Neural cell (in vitro differentiated cells): ENCODE data around the gene MEF2D. TPM values are rescaled to one million over a fixed set of nuclear protein-coding genes. Genes with fewer than 3 reads are reported as not detected.

Experiments used
- H2AFZ ChIP-seq: fragments of 200-600, 300-800 bp; sonication (generic), shearing (Covaris generic); 2 replicates; pipeline ENCODE4 v1.6.0; 2014; ENCODE audit warnings: low read depth, mild to moderate bottlenecking, antibody characterized with exemption, low read length, moderate library complexity
- H3F3A ChIP-seq: fragments of 200-600 bp; shearing (Covaris generic); 2 replicates; pipeline ENCODE4 v1.6.1; 2016; ENCODE audit warnings: mild to moderate bottlenecking, moderate library complexity, mixed read lengths, antibody characterized with exemption, low read length; ENCODE audit not compliant: insufficient read depth, poor library complexity, severe bottlenecking
- H3K27ac ChIP-seq: fragments of 200-600, 300-800 bp; sonication (generic), shearing (Covaris generic); 2 replicates; pipeline ENCODE4 v1.5.1; 2014; ENCODE audit warnings: mild to moderate bottlenecking, low read length, moderate library complexity
- H3K27me3 ChIP-seq: fragments of 300-800, 200-600 bp; sonication (generic), shearing (Covaris generic); 2 replicates; pipeline ENCODE4 v1.6.0; 2014; ENCODE audit warnings: mild to moderate bottlenecking, low read depth, low read length, moderate library complexity; ENCODE audit not compliant: insufficient read depth
- H3K36me3 ChIP-seq: fragments of 300-800, 200-600 bp; sonication (generic), shearing (Covaris generic); 2 replicates; pipeline ENCODE4 v1.5.1; 2014; ENCODE audit warnings: mild to moderate bottlenecking, antibody characterized with exemption, low read length, moderate library complexity; ENCODE audit not compliant: insufficient read depth
- H3K4me2 ChIP-seq: fragments of 300-800, 200-600 bp; sonication (generic), shearing (Covaris generic); 2 replicates; pipeline ENCODE4 v1.6.0; 2014; ENCODE audit warnings: mild to moderate bottlenecking, low read length
- H3K4me3 ChIP-seq: fragments of 300-800, 200-600 bp; sonication (generic), shearing (Covaris generic); 2 replicates; pipeline ENCODE4 v1.5.1; 2014; ENCODE audit warnings: mild to moderate bottlenecking, low read length, moderate library complexity
- H3K79me2 ChIP-seq: fragments of 200-600 bp; shearing (Covaris generic); replicated peaks from 2 replicates; pipeline ENCODE4 v1.6.0; 2014; ENCODE audit warnings: mild to moderate bottlenecking, low read length, moderate library complexity; ENCODE audit not compliant: insufficient read depth
- H3K9ac ChIP-seq: fragments of 300-800, 200-600 bp; sonication (generic), shearing (Covaris generic); 2 replicates; pipeline ENCODE4 v1.6.1; 2016; ENCODE audit warnings: mild to moderate bottlenecking, low read length, mixed read lengths
- H3K9me2 ChIP-seq: fragments of 200-600 bp; shearing (Covaris generic); 2 replicates; pipeline ENCODE4 v1.6.1; 2016; ENCODE audit warnings: mild to moderate bottlenecking, low read length, mixed read lengths; ENCODE audit not compliant: insufficient read depth
- H3K9me3 ChIP-seq: fragments of 200-600, 300-800 bp; sonication (generic), shearing (Covaris generic); 2 replicates; pipeline ENCODE4 v1.6.1; 2016; ENCODE audit warnings: mild to moderate bottlenecking, mixed run types, low read length, moderate library complexity, mixed read lengths
- H4K20me1 ChIP-seq: fragments of 200-600 bp; shearing (Covaris generic); 2 replicates; pipeline ENCODE4 v1.6.1; 2016; ENCODE audit warnings: mild to moderate bottlenecking, mixed run types; ENCODE audit not compliant: insufficient read depth
- CTCF ChIP-seq: fragments of 450-650 bp; IDR thresholded peaks from 2 replicates; pipeline ENCODE4 v1.5.1; 2014; ENCODE audit warnings: antibody characterized with exemption, mild to moderate bottlenecking, moderate library complexity; ENCODE audit not compliant: poor library complexity, severe bottlenecking
- EP300 ChIP-seq: fragments of 450-650 bp; conservative IDR thresholded peaks from 2 replicates; pipeline ENCODE4 v1.6.1; 2014; ENCODE audit warnings: antibody characterized with exemption, mild to moderate bottlenecking, moderate library complexity; ENCODE audit not compliant: poor library complexity, severe bottlenecking
- EZH2 ChIP-seq: fragments of 200-600, 300-800 bp; shearing (Covaris generic), sonication (generic); IDR thresholded peaks from 2 replicates; pipeline ENCODE4 v1.6.1; 2014; ENCODE audit warnings: antibody characterized with exemption, low read length, borderline replicate concordance, mild to moderate bottlenecking; ENCODE audit not compliant: insufficient read depth, poor library complexity, severe bottlenecking
- POLR2AphosphoS5 ChIP-seq: IDR thresholded peaks from 2 replicates; pipeline ENCODE4 v1.6.1; 2012
- RAD21 ChIP-seq: fragments of 450-650 bp; conservative IDR thresholded peaks from 2 replicates; pipeline ENCODE4 v1.6.1; 2014; ENCODE audit warnings: antibody characterized with exemption, mild to moderate bottlenecking, moderate library complexity
- REST ChIP-seq: IDR thresholded peaks from 2 replicates; pipeline ENCODE4 v1.6.1; 2012; ENCODE audit warnings: borderline replicate concordance
- SMC3 ChIP-seq: fragments of 450-650 bp; conservative IDR thresholded peaks from 2 replicates; pipeline ENCODE4 v1.6.1; 2014; ENCODE audit warnings: antibody characterized with exemption, mild to moderate bottlenecking, moderate library complexity; ENCODE audit not compliant: poor library complexity
- TAF1 ChIP-seq: IDR thresholded peaks from 2 replicates; pipeline ENCODE4 v1.6.1; 2012; ENCODE audit warnings: low read depth
- polyA plus RNA-seq: library from polyadenylated mRNA; depleted of rRNA; stranded (reverse); fragments of >200 nt; gene quantifications from 2 replicates; pipeline ENCODE4 v1.2.3, GENCODE V29; 2014

The MEF2D gene
- polyA plus RNA-seq, 1 donor from 2014 or later = 4.7 TPM

DNA sequence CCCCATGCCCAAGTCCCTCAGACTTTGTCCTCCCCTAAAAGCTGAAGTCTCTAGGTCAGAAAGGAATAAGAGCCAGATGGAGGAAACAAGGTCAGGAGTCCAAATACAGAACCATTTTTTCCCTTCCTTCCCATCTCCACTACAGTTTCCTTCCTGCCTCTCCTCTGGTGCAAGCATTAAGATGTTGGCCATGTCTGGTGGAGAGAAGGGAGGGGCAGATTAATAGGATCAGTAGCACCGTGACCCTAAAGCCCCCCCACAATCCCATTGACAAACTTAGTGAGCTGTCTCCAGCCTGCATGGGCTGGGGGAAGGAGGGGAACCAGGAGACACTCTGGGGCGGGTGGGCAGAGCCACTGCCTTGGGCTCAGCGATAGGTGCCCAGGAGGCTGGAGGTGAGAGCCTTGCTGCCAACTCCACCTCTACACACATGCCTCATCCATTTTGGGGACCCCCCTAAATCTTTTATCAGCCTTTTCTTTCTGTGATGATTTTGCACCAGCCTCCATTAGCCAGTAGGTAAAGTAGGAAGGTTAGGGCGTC lies 71.8 kb downstream of the MEF2D start:
- H3K79me2 ChIP-seq = no peaks in the 10 kb centered on the region
- TF ChIP-seq SMC3 (no peak), RAD21 (no peak), REST (no peak)
- H3K9me2 ChIP-seq = no peaks in the 10 kb centered on the region
- H3F3A ChIP-seq = no peaks in the 10 kb centered on the region
- H3K27me3 ChIP-seq = peaks cover 98% of the 10 kb centered on the region
- H2AFZ ChIP-seq = no peak overlapping the region
- no peak overlapping the region for H3K27ac ChIP-seq
- no peak overlapping the region for H3K4me2 ChIP-seq
- no peak overlapping the region for H3K9ac ChIP-seq
- no peak overlapping the region for H3K4me3 ChIP-seq
- no peaks in the 10 kb centered on the region for H3K36me3 ChIP-seq
- H3K9me3 ChIP-seq = no peaks in the 10 kb centered on the region
- H4K20me1 ChIP-seq = no peaks in the 10 kb centered on the region

DNA sequence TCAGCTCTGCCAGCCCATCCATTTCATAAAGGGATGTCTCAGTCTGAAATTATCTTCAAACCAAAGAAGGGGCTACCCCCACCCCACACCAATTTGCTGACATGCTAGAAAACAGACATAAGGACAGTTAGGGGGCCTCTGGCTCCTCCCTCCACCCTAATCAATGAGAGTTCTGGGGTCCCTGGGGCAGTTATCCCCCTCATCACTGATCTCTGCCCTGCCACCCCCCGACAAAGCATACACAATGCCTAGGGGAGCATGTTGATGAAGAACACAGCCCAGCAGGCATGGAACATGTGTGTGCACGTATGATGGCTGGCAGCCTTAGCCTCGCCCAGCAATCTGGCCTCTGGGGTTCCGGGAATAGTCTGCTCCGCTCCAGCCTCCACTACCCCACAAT lies 72.6 kb downstream of the MEF2D start:
- Histone ChIP-seq H3K27ac (no peak overlapping the region), H4K20me1 (no peaks in the 10 kb centered on the region), H3K27me3 (peaks cover 98% of the 10 kb centered on the region), H2AFZ (no peak overlapping the region), H3K79me2 (no peaks in the 10 kb centered on the region), H3F3A (no peaks in the 10 kb centered on the region), H3K9ac (no peak overlapping the region), H3K4me2 (no peak overlapping the region), H3K9me3 (no peaks in the 10 kb centered on the region), H3K4me3 (no peak overlapping the region), H3K36me3 (no peaks in the 10 kb centered on the region), H3K9me2 (no peaks in the 10 kb centered on the region)
- TF ChIP-seq TAF1 (no peak), POLR2AphosphoS5 (no peak), SMC3 (no peak), REST (no peak), EP300 (no peak)

GRCh38 chr1:156425943-156426342 lies 74.6 kb downstream of the MEF2D start:
- no peak overlapping the region for H2AFZ ChIP-seq
- no peaks in the 10 kb centered on the region for H3K9me2 ChIP-seq
- no peaks in the 10 kb centered on the region for H3K36me3 ChIP-seq
- no peak overlapping the region for H3K4me3 ChIP-seq
- peaks cover 99% of the 10 kb centered on the region for H3K27me3 ChIP-seq
- H3F3A ChIP-seq = no peaks in the 10 kb centered on the region
- H3K27ac ChIP-seq = no peak overlapping the region
- H3K4me2 ChIP-seq = no peak overlapping the region
- no peaks in the 10 kb centered on the region for H4K20me1 ChIP-seq
- H3K79me2 ChIP-seq = no peaks in the 10 kb centered on the region
- H3K9ac ChIP-seq = no peak overlapping the region
- H3K9me3 ChIP-seq = no peaks in the 10 kb centered on the region
- TF ChIP-seq EZH2 = no peak
- no peak for TF ChIP-seq REST
- TF ChIP-seq EP300 = no peak
- no peak for TF ChIP-seq SMC3
- TF ChIP-seq CTCF = no peak
